NK-92 (cell line): ENCODE data around the gene ATP6V1G2.
"Not testable (repeated sequence)": the region's sequence is repeated elsewhere in the genome, so short reads cannot be mapped to it uniquely, and the experiment has no call there.

Experiments
- DNase-seq: peaks from one replicate; lab custom pipeline; 2025; ENCODE audit not compliant: unreplicated experiment; lab: John Stamatoyannopoulos, UW

Gene ATP6V1G2

DNA sequence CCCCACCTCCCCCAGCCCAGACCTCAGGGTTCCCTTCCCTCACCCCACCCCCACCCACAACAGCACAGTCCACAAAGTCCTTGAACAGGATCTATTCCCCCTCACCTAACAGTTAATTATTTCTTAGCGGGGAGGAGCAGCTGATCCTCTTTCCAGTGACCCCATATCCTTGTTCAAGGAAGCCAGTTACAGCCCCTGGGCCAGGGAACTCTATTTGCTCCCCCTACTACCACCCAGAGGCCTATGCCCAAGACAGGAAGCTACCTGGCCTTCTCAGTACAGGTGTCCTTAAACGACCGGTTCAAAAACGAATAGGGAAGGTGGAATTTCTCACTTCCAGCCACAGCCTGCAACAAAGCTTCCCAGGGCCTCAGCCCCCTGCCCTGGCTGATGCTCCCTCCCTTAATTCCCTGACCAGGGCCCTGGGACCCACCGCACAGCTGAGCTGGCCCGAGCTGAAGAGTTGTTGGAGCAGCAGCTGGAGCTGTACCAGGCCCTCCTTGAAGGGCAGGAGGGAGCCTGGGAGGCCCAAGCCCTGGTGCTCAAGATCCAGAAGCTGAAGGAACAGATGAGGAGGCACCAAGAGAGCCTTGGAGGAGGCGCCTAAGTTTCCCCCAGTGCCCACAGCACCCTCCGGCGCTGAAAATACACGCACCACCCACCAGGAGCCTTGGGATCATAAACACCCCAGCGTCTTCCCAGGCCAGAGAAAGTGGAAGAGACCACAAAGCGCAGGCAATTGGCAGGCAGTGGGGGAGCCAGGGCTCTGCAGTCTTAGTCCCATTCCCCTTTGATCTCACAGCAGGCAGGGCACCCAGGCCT lies 16.9 kb downstream of the ATP6V1G2 start:
- DNase-seq, result no peak

- DNase-seq, result no peak
Observed at GRCh38 chr6:31528821-31529328, 17.5 kb downstream of the ATP6V1G2 start, which contains the start of gene MCCD1. MCCD1 (plus strand) TSS chr6:31528962; CDS start chr6:31529015, 53 bp downstream.

GRCh38 chr6:31528307-31528777 lies 18.1 kb downstream of the ATP6V1G2 start:
- no peak for DNase-seq

DNA sequence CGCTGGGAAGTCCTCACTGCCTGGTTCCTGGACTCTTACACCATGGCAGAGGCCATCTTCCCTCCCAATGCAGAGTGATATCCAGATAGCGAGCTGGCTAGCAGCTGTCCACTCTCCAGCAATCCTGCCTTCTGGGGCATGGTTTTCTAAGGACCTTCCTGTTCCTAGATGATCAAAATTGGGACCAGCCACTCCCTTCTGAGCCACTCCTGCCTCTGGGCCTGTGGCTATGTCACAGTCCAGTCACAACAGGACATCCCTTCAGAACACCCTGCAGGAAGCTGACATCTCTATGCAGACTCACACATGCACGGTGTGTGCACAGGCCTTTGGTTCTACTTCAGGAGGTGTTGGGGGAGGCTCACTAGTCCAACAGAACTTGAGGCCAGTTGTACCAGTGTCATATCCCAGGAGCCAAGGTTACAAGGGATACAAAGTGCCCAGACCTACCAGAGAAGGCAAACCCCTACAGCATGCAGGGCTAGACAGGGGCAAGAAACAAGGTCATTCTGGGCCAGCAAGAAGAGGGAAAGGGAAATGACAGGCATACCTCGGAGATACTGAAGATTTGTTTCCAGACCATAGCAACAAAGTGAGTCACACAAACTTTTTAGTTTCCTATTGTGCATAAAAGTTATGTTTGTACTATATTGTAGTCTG lies 20.3 kb downstream of the ATP6V1G2 start:
- no peak for DNase-seq

DNA sequence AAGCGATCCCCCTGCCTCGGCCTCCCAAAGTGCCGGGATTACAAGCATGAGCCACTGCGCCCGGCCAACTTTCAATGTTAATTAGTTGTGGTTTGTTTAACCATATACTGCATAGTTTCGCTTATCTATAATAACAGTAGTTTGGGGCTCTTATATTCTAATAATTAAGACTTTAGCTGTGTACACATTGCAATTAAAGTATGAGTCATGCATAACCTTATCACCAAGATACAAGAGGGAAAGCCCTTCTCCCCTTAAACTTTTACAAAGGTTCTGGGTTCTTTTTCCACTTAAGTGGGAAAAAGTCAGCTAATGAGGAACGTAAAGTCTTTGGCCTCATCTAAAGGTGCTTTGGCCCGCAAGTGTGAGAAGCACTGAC lies 20.9 kb downstream of the ATP6V1G2 start:
- no peak for DNase-seq

DNA sequence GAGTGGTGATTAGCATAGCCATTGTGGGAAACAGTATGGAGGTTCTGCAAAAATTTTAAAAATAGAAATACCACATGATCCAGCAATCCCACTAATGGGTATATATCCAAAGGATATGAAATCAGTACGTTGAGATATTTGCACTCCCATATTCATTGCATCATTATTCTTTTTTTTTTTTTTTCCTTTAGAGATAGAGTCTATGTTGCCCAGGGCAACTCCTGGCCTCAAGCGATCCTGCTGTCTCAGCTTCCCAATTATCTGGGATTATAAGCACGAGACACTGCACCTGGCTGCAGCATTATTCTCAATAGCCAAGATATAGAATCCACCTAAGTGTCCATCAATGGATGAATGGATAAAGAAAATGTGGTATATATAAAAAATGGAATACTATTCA lies 24.6 kb downstream of the ATP6V1G2 start:
- DNase-seq, result no peak

GRCh38 chr6:31513456-31514165 lies 32.8 kb downstream of the ATP6V1G2 start:
- DNase-seq, result no peak

DNA sequence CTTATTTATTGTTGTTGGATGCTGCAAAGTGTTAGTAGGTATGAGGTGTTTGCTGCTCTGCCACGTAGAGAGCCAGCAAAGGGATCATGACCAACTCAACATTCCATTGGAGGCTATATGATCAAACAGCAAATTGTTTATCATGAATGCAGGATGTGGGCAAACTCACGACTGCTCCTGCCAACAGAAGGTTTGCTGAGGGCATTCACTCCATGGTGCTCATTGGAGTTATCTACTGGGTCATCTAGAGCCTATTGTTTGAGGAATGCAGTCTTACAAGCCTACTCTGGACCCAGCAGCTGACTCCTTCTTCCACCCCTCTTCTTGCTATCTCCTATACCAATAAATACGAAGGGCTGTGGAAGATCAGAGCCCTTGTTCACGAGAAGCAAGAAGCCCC lies 36.4 kb downstream of the ATP6V1G2 start:
- DNase-seq, result no peak

- DNase-seq, result not testable (repeated sequence)
Observed at GRCh38 chr6:31509036-31509435, 37.4 kb downstream of the ATP6V1G2 start.

DNA sequence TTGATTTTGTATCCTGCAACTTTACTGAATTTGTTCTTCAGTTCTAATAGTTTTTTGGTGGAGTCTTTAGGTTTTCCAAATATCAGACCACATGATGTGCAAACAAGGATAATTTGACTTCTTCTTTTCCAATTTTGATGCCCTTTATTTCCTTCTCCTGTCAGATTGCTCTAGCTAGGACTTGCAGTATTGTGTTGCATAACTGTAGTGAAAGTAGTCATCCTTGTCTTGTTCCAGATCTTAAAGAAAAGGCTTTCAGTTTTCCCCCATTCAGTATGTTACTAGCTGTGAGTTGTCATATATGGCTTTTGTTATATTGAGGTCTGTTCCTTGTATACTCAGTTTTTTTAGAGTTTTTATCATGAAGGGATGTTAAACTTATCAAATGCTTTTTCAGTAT lies 43.8 kb downstream of the ATP6V1G2 start:
- DNase-seq, result no peak

GRCh38 chr6:31499648-31500047 lies 46.8 kb downstream of the ATP6V1G2 start:
- not testable (repeated sequence) for DNase-seq

DNA sequence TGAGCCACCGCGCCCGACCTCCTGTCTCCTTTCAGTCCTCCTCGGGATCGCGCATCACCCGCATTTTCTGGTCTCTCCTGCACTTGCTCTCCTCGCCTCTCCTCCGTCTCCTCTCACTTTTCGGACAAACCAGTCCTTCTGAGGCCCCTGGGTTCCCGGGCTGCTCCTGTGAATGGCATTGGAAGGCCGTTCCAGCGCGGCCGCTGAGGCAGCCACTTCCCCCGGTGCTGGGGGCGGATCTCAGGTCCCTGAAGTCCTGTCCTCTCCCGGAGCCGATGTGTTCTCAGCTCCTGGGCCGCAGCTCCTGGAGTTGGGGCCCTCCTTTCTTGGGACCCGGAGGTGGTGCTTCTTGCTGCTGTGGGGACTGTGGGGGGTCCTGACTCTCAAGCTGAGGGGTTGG lies 47.7 kb downstream of the ATP6V1G2 start:
- no peak for DNase-seq

- peak; percentile 54 for DNase-seq
Observed at GRCh38 chr6:31497531-31498476, 48.6 kb downstream of the ATP6V1G2 start, which contains the start of gene MICB. MICB (plus strand) TSS chr6:31498145; CDS start chr6:31498194, 49 bp downstream.

GRCh38 chr6:31496826-31497225 lies 49.6 kb downstream of the ATP6V1G2 start:
- DNase-seq, result not testable (repeated sequence)

DNA sequence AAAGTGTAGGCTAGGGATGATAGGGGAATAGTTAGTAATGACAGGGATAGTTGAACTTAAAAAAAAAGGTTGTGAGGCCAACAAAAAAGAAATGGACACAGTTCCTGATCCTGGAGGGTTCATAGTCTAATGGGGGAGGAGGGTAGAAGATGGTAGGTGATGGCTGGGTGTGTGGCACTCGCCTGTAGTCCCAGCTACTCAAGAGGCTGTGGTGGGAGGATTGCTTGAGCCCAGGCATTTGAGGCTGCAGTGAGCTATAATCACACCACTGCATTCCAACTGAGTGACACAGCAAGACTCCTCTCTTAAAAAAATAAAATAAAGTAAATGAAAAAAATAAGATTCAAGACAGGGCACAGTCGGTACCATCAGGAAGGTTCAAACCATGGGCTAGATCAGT lies 50.8 kb downstream of the ATP6V1G2 start:
- no peak for DNase-seq
